GM18505 (cell line): Measurements from ENCODE around the gene SLC37A2.

Experiments
- ATAC-seq: cut with Tn5 transposase; IDR thresholded peaks from one replicate; pipeline ENCODE4 v1.9.1; 2021; ENCODE audit not compliant: unreplicated experiment
- POLR2A ChIP-seq: IDR thresholded peaks from 4 replicates; pipeline ENCODE4 v1.6.1; 2011; ENCODE audit warnings: borderline replicate concordance; ENCODE audit not compliant: insufficient read depth, insufficient read length; ENCODE audit errors: extremely low read depth

SLC37A2 gene

DNA sequence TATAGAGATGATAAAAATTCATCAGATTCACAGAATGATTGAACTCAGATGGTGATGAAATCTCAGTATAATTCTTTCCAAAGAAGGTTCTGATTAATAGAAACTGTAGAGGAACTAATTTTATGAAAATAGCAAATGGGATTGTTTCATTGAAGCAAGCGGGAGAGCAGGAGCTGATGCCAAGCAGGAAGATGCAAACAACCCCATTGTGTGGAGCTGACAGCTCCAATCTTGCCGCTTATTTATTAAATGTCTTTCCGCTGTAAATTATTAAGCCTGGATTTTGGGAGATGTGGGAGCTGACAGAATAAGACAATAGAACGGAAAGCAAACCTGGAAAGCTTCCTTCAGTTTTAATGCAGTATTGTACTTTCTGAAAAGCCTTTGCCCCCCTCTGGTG, 54.3 kb downstream of the SLC37A2 start:
- no peak for ATAC-seq
- TF ChIP-seq POLR2A: no peak

DNA sequence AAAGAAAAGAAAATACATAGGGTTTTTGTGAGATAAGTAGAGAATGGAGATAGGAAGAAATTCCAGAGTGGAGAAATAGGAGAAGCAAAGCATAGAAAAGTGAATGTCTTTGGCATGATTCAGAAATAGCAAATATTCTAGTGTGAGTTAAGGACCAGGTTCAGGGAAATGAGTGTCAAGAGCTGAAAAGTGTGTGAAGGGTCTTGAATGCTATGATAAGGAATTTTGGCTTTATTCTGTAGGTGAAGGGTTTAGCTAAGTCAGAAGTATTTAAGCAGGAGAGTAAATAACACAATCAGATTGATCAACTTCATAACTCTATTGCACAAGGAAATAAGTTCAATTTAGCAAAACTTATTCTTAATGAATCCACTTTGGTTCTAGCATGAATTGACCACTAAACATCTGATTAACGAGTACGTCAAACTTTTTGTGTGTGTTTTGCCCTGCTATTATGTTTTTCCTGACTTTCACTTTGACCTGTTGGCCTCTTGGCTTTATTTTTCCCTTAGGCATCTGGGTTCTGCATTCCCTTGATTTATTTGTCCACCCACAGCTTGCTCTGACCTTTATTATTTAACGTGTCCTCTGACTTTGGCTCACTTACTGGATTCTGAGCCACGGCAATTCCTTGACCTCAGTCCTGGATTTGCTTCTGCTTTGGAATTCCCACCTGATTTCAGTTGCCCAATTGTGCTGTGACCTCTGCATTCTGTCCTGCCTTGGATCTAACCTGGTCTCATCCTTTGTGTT, 60.3 kb downstream of the SLC37A2 start:
- ATAC-seq: no peak
- no peak for TF ChIP-seq POLR2A

DNA sequence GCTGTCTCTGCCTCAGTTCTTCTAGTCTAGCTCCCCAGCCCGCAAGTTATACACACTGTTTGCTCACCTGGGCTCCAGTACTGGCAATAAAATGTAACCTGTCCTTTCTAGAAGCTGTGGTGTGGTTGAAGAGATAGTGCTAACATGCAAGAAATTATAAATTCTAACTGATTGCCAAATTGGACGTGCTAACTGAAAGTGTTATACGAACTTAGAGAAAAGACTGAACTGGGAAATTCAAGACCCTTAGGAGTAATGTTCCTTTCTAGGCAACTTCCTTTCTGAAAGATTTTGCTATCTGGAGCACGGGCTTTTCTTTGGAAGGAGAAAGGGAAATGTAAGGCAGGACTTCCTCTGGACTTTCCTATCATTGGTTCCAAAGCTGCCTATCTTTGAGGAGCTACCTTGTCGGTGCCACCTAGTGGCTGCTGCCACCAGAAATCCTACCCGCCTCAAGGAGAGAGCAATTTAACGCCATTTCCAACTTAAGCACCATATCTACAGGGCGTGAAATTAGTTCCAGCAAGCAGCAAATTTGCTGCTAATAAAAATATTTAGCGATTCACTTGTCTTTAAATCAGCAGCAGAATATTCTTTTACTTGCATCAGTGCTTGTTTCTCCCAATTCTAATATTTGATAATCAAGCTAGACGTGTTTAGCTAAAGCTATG, 61.0 kb downstream of the SLC37A2 start:
- no peak for ATAC-seq

DNA sequence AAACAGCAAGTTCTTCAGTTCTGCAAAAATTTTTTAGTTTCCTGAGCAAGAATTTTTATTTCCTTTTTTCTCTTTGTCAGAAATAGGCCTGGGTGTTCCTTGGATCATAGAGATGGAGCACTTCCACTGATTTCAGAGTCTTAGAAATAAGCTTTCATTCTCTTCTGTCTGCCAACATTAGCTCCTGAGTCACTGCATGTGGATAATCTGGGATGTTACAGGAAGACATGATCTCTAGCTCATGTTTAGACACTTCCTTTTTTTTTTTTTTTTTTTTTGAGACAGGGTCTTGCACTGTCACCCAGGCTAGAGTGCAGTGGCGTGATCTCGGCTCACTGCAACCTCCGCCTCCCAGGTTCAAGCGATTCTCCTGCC, 61.5 kb downstream of the SLC37A2 start:
- no peak for ATAC-seq
- no peak for TF ChIP-seq POLR2A

More for the DNA sequence above, 61.0 kb downstream of the SLC37A2 start:
- no peak for TF ChIP-seq POLR2A

DNA sequence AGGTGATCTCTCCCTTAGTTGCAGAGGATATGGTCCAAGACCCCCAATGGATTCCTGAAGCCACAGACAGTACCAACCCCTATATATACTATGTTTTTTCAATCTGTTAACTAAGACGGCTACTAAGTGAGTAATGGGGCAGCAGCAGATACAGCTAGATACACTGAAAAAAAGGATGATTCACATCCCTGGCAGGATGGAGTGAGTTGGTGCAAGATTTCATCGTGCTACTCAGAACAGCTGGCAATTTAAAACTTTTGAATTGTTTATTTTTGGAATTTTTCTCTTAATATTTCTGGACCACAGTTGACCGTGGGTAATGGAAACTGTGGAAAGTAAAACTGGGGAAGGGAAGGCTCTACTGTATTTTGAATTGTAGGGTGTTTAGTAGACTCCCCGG, 65.3 kb downstream of the SLC37A2 start:
- no peak for TF ChIP-seq POLR2A
- no peak for ATAC-seq

DNA sequence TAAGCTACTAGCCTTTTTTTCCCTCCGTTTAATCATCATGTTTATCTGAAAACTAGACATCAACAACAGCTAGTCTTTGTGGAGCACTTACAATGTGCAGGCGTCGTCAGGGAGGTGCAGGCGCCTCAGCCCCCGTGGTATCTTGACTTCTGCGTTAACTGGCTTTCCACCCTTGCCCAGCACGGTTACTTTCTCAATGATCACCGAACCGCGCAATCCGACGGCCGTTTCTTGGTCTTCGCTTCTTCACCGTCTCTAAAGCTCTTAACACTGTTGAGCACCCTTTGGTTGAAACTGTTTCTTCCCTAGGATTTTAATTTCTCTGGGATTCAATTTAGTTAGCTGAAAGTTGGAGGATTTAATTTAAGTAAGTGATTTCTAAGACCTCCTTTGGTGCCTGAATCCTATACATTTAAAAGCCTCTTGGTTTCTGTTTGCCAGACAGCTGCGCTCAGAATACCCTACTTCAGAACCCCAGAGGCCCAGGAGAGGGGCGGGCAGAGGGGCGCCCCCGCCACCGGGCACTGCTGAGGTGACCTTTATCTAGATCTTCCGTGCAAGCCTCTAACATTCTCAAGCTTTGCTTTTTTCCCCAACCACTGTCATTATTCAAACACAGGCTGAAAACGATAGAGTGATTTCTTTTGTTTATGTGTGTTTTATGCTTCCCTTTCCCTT, 66.3 kb downstream of the SLC37A2 start:
- no peak for TF ChIP-seq POLR2A
- no peak for ATAC-seq

DNA sequence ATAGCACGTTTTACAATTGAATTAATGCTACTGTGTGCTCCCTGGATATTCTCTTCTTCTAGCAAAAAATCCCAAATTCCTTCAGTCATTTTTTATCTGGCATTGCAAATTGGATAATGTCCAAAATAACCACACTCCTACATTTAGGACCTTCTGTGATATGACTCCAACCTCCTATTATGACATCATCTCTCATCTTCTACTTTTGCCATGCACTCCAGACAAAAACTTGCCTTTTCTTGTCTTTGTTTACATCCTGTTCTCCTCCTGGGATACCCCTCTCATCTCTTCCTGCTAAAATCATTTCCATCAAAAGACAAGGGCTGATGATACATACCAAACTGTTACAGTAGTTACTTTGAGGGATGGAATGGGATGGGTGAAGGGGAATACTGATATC, 69.0 kb downstream of the SLC37A2 start:
- no peak for ATAC-seq
- no peak for TF ChIP-seq POLR2A

DNA sequence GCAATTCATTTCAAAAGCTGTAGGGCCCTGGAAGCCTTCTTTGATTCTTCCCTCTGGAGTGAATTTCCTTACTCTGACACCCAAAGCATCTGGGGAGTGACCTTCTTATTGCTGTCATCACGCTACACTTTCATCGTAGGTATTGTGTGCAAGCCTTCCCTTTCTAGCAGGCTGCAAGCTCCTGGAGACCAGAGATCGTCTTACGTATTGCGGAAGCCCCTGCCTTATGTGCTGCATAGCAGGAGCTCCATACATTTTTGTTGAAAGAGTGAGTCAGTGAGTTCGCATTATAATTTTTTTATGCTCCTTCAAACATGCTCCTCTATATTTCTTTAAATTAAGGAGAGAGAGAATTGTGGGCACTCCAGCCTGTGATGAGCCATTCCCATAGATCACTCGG, 69.5 kb downstream of the SLC37A2 start:
- TF ChIP-seq POLR2A: no peak
- no peak for ATAC-seq

DNA sequence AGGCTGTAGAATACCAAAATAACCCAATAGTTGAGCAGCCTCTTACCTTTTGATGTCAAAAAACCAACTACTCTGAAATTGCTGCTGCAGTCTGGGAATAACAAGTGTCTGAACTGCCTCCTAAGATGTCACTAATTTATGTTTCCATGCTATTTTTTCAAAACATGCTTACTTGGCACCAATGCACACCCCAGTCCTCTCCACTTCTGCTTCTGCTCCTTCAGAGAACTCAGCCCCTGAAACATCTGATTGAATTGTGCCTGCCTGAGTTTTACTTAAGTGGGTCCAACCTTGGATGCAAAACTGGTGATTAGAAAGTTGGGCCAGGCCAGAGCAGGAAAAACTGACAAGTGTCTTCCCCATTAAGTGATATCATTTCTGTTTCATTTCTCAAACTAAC, 72.9 kb downstream of the SLC37A2 start:
- TF ChIP-seq POLR2A: no peak
- ATAC-seq: no peak

- no peak for ATAC-seq
Measured at GRCh38 chr11:125138966-125139365, 75.9 kb downstream of the SLC37A2 start.

DNA sequence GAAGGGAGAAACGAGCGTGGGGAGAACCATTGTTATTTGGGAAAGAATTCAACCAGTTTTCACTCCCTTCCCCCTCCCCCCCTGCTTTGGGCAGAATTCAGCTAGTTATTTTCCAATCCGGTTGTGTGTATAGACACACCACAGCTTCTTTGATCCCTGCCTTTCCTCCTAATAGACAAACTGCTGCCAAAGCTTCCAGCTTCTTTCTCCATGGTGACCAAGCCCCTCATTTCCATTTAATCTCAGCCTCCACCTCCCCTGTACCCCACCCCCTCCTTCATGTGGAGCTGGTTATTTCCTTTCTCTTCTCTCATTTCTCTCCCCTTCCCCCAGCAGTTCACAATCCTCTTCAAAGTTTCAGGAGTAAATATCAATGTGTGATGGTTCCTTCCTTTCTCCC, 76.7 kb downstream of the SLC37A2 start:
- ATAC-seq: no peak
- no peak for TF ChIP-seq POLR2A

More at GRCh38 chr11:125138966-125139365, 75.9 kb downstream of the SLC37A2 start:
- TF ChIP-seq POLR2A: no peak
